Activated CD4-positive, alpha-beta T cell treated with anti-CD3 and anti-CD28 coated beads for 36 hours (primary cell): ENCODE results near the gene PXK. TPM values are rescaled to one million over a fixed set of nuclear protein-coding genes. Genes with fewer than 3 reads are reported as not detected.

Experiments
- ATAC-seq: fragments of 200-7000 bp; cut with Tn5 transposase; one replicate; pipeline ENCODE4 v1.10.0; 2021; ENCODE audit warnings: mild to moderate bottlenecking, moderate library complexity
- CTCF ChIA-PET: fragments of 350-600 bp; sonication (Branson Sonifier 250); formaldehyde crosslinking; loops from one replicate; lab custom pipeline; 2021; ENCODE audit warnings: antibody characterized with exemption; lab: Charles Lee
- POLR2A ChIA-PET: fragments of 350-600 bp; sonication (Branson Sonifier 250); formaldehyde crosslinking; loops from one replicate; lab custom pipeline; 2021; ENCODE audit warnings: antibody characterized with exemption, inconsistent platforms; lab: Charles Lee
- DNase-seq: peaks from one replicate; pipeline ENCODE4 v3.0.0-alpha.2; 2020
- H3K27ac Mint-ChIP-seq: one replicate; pipeline ENCODE4 v1.8.0; 2021; ENCODE audit warnings: mixed read lengths
- H3K27me3 Mint-ChIP-seq: one replicate; pipeline ENCODE4 v1.8.0; 2021; ENCODE audit warnings: mixed read lengths
- H3K36me3 Mint-ChIP-seq: one replicate; pipeline ENCODE4 v1.8.0; 2021; ENCODE audit warnings: low read depth, mixed read lengths
- H3K4me1 Mint-ChIP-seq: one replicate; pipeline ENCODE4 v1.8.0; 2021; ENCODE audit warnings: mixed read lengths
- H3K4me3 Mint-ChIP-seq: one replicate; pipeline ENCODE4 v1.8.0; 2021; ENCODE audit warnings: mild to moderate bottlenecking, moderate library complexity, mixed read lengths
- H3K9me3 Mint-ChIP-seq: one replicate; pipeline ENCODE4 v1.8.0; 2021; ENCODE audit warnings: low read depth, mixed read lengths
- intact Hi-C, 2 experiments: fragments of 100-400 bp; cut with DNase I in 1 of 2; cut with micrococcal nuclease in 1 of 2; formaldehyde crosslinking; loops; one replicate each; pipeline versions ENCODE4 v1.14.2 to v1.15.1; 2022 to 2024; cut with DNase I, micrococcal nuclease
- total RNA-seq, 2 experiments: library from RNA; stranded (reverse); gene quantifications; one replicate each; pipeline ENCODE4 v1.2.3, GENCODE V29; 2021

PXK gene
- total RNA-seq, 2 experiments from 2014 or later = 35.2 to 50.7 TPM

DNA sequence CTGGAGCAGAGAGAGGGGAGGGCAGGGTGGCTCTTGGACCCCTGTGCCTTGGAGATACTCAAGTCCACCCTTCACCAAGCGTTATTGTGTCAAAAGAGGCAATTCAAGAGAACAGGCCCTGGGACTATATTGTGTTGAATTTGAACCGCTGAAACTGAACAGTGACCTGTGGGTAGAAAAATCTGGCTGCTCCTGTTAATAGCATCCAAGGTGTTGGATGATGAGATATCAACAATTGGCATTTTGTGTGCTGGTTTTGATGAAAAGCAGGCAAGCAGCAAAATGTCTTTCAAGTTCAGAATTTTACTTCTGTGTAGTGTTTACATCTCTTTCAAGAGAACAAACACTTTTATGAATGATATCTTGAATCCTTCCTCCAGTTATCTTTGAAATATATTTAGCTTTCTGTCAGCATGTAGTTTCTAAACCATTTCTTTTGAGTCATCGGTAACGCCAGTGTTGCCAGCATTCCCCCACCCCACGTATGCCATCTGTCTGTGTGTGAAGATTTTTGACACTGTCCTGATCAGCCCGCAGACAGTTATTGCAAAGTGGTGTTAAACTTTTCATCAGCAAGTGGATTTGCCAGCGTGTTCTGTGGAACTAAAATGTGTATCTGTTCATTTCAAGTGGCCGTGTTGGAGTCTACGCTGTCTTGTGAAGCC, 66.1 kb downstream of the PXK start:
- Mint-ChIP-seq H3K36me3 (peaks cover 18% of the 10 kb centered on the region), H3K27ac (no peak overlapping the region), H3K4me3 (no peak overlapping the region), H3K27me3 (no peaks in the 10 kb centered on the region), H3K9me3 (no peaks in the 10 kb centered on the region), H3K4me1 (no peaks in the 10 kb centered on the region)
- ChIA-PET CTCF (interaction anchor here (0.6 to 0.8 kb wide), 2 partner anchors 9 to 16 kb away, joined by 3 to 4 read pairs; no protein-coding TSS in a partner anchor), POLR2A (no interaction called here)
- intact Hi-C loops = no loop called here
- DNase-seq (no peak), ATAC-seq (no peak)

DNA sequence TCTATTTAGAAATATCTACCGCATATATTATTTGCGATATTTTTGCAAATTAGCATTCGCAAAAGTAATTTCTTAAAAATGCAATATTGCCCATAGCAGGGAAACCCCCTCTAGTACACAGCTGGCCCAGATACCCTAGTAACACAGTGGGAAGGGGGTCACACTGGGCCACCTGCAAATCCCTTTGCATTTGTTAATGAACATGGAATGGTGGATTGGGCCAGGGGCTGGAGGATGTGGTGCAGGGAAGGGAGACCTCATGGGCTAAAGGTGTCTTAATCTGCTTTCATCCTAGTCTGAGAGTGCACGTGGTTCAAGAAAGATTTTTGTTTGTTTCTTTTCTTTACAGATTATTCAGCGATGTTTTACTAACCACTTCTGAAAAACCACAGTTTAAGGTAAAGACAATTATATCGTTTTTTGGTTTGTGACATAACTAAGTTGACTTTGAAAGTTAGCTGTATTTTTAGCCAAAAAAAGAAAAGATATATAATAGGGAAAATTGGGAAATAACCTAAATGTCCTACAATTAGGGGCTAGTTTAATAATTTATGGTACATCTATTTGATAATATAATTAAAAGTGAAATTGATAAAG, 70.9 kb downstream of the PXK start:
- POLR2A ChIA-PET = no interaction called here
- intact Hi-C loops = no loop called here
- peaks cover 13% of the 10 kb centered on the region for H3K36me3 Mint-ChIP-seq
- H3K27me3 Mint-ChIP-seq = no peaks in the 10 kb centered on the region
- no peaks in the 10 kb centered on the region for H3K4me1 Mint-ChIP-seq
- ATAC-seq (no peak), DNase-seq (no peak)
- no peak overlapping the region for H3K4me3 Mint-ChIP-seq
- H3K27ac Mint-ChIP-seq = no peak overlapping the region
- no peaks in the 10 kb centered on the region for H3K9me3 Mint-ChIP-seq
- CTCF ChIA-PET = interaction anchor here (0.8 to 2.6 kb wide), 3 partner anchors 12 to 1909 kb away, joined by 4 to 13 read pairs (median 7); partner anchors contain the start of genes HTD2 and RPP14

DNA sequence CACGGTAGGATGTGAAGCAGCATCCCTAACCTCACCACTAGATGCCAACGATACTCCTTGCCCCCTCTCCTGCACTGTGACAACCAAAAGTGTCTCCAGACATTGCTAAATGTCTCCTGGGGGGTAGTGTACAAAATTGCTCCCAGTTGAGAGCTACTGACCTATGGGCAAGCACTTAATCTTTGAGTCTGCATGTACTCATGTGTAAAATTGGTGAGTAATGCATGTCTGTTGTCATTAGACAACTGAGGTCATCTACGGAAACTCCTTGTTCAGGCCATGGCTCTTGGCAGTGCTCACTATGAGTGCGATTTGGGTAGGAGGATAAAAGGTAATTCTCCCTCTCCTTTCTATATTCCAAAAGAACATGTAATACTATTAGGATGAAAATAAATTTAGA, 71.7 kb downstream of the PXK start:
- H3K4me3 Mint-ChIP-seq = no peak overlapping the region
- intact Hi-C loops = no loop called here
- ATAC-seq (peak; percentile 16), DNase-seq (no peak)
- H3K27ac Mint-ChIP-seq = peak overlapping the region; percentile 12
- no peaks in the 10 kb centered on the region for H3K4me1 Mint-ChIP-seq
- no peaks in the 10 kb centered on the region for H3K27me3 Mint-ChIP-seq
- no peaks in the 10 kb centered on the region for H3K9me3 Mint-ChIP-seq
- ChIA-PET POLR2A (no interaction called here), CTCF (interaction anchor here (0.8 to 2.6 kb wide), 3 partner anchors 11 to 1910 kb away, joined by 4 to 13 read pairs (median 7); partner anchors contain the start of genes HTD2 and RPP14)
- H3K36me3 Mint-ChIP-seq = peaks cover 15% of the 10 kb centered on the region

- Mint-ChIP-seq H3K4me3 (no peak overlapping the region), H3K9me3 (no peaks in the 10 kb centered on the region), H3K4me1 (no peaks in the 10 kb centered on the region), H3K36me3 (peaks cover 25% of the 10 kb centered on the region), H3K27me3 (no peaks in the 10 kb centered on the region), H3K27ac (no peak overlapping the region)
- CTCF ChIA-PET = no interaction called here
- DNase-seq (no peak), ATAC-seq (no peak)
- intact Hi-C loops = no loop called here
- POLR2A ChIA-PET = no interaction called here
Measured at GRCh38 chr3:58408906-58409305, 76.2 kb downstream of the PXK start.

DNA sequence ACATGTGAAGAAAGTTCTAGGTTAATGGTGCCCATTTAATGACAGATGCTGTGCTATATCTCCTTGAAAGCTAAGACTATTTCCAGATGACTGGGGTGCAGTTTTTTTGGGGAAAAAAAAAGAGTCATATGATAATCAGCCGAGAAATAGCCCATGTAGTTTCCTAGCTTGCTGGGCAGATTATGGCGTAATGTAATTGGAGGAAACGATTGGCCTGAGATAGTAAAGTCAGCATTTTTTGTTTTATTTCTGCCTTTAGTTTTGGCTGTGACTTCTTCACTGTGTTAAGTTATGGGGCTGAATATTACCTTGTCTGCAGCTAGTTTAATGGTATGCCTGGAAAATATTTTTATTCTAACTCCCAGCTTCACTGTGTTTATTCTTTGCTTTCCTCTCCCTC, 77.0 kb downstream of the PXK start:
- ATAC-seq = no peak
- H3K27me3 Mint-ChIP-seq = no peaks in the 10 kb centered on the region
- H3K36me3 Mint-ChIP-seq = peaks cover 23% of the 10 kb centered on the region
- no peaks in the 10 kb centered on the region for H3K9me3 Mint-ChIP-seq
- H3K4me1 Mint-ChIP-seq = peaks cover 4% of the 10 kb centered on the region
- no peak for DNase-seq
- CTCF ChIA-PET = interaction anchor here (1.0 kb wide), 1 partner anchor 57 kb away, joined by 3 read pairs; no protein-coding TSS in a partner anchor
- POLR2A ChIA-PET = interaction anchor here (0.5 kb wide), 1 partner anchor 60 kb away, joined by 7 read pairs; no protein-coding TSS in a partner anchor
- no peak overlapping the region for H3K4me3 Mint-ChIP-seq
- no peak overlapping the region for H3K27ac Mint-ChIP-seq
- intact Hi-C loops = loop anchor here in 1 of 2 experiments (5.0 kb wide), 1 partner anchor 123 kb away; no protein-coding TSS in a partner anchor

GRCh38 chr3:58411036-58411435, 78.3 kb downstream of the PXK start:
- no peaks in the 10 kb centered on the region for H3K9me3 Mint-ChIP-seq
- no peak overlapping the region for H3K4me3 Mint-ChIP-seq
- ChIA-PET CTCF (interaction anchor here (0.5 to 1.2 kb wide), 4 partner anchors 28 to 194 kb away, joined by 3 to 4 read pairs (median 3); partner anchors contain the start of gene RPP14), POLR2A (no interaction called here)
- ATAC-seq = no peak
- DNase-seq = no peak
- intact Hi-C loops = loop anchor here in 1 of 2 experiments (5.0 kb wide), 1 partner anchor 121 kb away; no protein-coding TSS in a partner anchor
- peaks cover 25% of the 10 kb centered on the region for H3K36me3 Mint-ChIP-seq
- H3K4me1 Mint-ChIP-seq = peaks cover 4% of the 10 kb centered on the region
- H3K27me3 Mint-ChIP-seq = no peaks in the 10 kb centered on the region
- no peak overlapping the region for H3K27ac Mint-ChIP-seq

- DNase-seq = no peak
- H3K27me3 Mint-ChIP-seq = no peaks in the 10 kb centered on the region
- no peak overlapping the region for H3K27ac Mint-ChIP-seq
- peaks cover 4% of the 10 kb centered on the region for H3K4me1 Mint-ChIP-seq
- H3K9me3 Mint-ChIP-seq = no peaks in the 10 kb centered on the region
- H3K4me3 Mint-ChIP-seq = no peak overlapping the region
- peaks cover 20% of the 10 kb centered on the region for H3K36me3 Mint-ChIP-seq
- intact Hi-C loops = loop anchor here in 1 of 2 experiments (5.0 kb wide), 1 partner anchor 120 kb away; no protein-coding TSS in a partner anchor
- POLR2A ChIA-PET = no interaction called here
- CTCF ChIA-PET = interaction anchor here (0.6 to 2.2 kb wide), 5 partner anchors 26 to 354 kb away, joined by 3 to 8 read pairs (median 3); partner anchors contain the start of genes HTD2 and RPP14
- no peak for ATAC-seq
Measured at GRCh38 chr3:58411851-58412830, 79.4 kb downstream of the PXK start.

GRCh38 chr3:58414538-58415197, 82.0 kb downstream of the PXK start:
- ChIA-PET CTCF (interaction anchor here (0.6 to 4.4 kb wide), 29 partner anchors 11 to 376 kb away, joined by 3 to 44 read pairs (median 4); partner anchors contain the start of genes HTD2 and RPP14), POLR2A (interaction anchor here (1.4 kb wide), 1 partner anchor 108 kb away, joined by 4 read pairs; the partner anchor contains the start of genes HTD2 and RPP14)
- intact Hi-C loops = loop anchor here (1.0 to 5.0 kb wide), 9 partner anchors 58 to 238 kb away; partner anchors contain the start of genes ABHD6 (in 1 of the 2), HTD2 (in 1 of the 2) and RPP14 (in 1 of the 2)
- Mint-ChIP-seq H3K4me3 (no peak overlapping the region), H3K27ac (no peak overlapping the region), H3K9me3 (no peaks in the 10 kb centered on the region), H3K36me3 (peaks cover 13% of the 10 kb centered on the region), H3K27me3 (no peaks in the 10 kb centered on the region), H3K4me1 (peaks cover 4% of the 10 kb centered on the region)
- ATAC-seq (peak; percentile 85), DNase-seq (peak; percentile 56)

- ChIA-PET POLR2A (interaction anchor here (0.6 to 1.4 kb wide), 2 partner anchors 94 to 110 kb away, joined by 4 read pairs; partner anchors contain the start of genes HTD2 and RPP14), CTCF (interaction anchor here (1.2 to 4.4 kb wide), 12 partner anchors 10 to 239 kb away, joined by 3 to 44 read pairs (median 6); partner anchors contain the start of genes HTD2 and RPP14)
- intact Hi-C loops = no loop called here
- H3K27me3 Mint-ChIP-seq = no peaks in the 10 kb centered on the region
- H3K27ac Mint-ChIP-seq = no peak overlapping the region
- no peak overlapping the region for H3K4me3 Mint-ChIP-seq
- no peak for DNase-seq
- peaks cover 7% of the 10 kb centered on the region for H3K36me3 Mint-ChIP-seq
- no peak for ATAC-seq
- no peaks in the 10 kb centered on the region for H3K9me3 Mint-ChIP-seq
- H3K4me1 Mint-ChIP-seq = peaks cover 8% of the 10 kb centered on the region
Measured at GRCh38 chr3:58416191-58416590, 83.5 kb downstream of the PXK start.

- intact Hi-C loops = no loop called here
Measured at GRCh38 chr3:58417075-58417474, 84.4 kb downstream of the PXK start.

More at GRCh38 chr3:58417075-58417474, 84.4 kb downstream of the PXK start:
- Mint-ChIP-seq H3K27ac (no peak overlapping the region), H3K9me3 (no peaks in the 10 kb centered on the region), H3K27me3 (no peaks in the 10 kb centered on the region), H3K4me1 (peaks cover 8% of the 10 kb centered on the region), H3K36me3 (peaks cover 9% of the 10 kb centered on the region), H3K4me3 (no peak overlapping the region)
- CTCF ChIA-PET = interaction anchor here (4.4 kb wide), 1 partner anchor 110 kb away, joined by 44 read pairs; the partner anchor contains the start of genes HTD2 and RPP14
- ATAC-seq (no peak), DNase-seq (no peak)
- POLR2A ChIA-PET = no interaction called here
